IMR-90 (cell line): ENCODE results near the gene PROCA1. TPM values are rescaled to one million over a fixed set of nuclear protein-coding genes. Genes with fewer than 3 reads are reported as not detected.
A peak's percentile ranks its signal among the peaks of the same experiment; 100 is the strongest.

Experiments used
- ATAC-seq: fragments of 200-7000 bp; cut with Tn5 transposase; 2 replicates; pipeline ENCODE4 v1.9.1; 2020; ENCODE audit warnings: low read depth, mild to moderate bottlenecking, moderate library complexity
- BruUV-seq: library from RNA; stranded (reverse); fragments of 400-500 nt; replicated peaks from 2 replicates; lab custom pipeline; 2021; lab: Mats Ljungman, UMichigan
- CTCF ChIA-PET: fragments of 300-600 bp; formaldehyde crosslinking; extraction: SDS; loops from one replicate; lab custom pipeline; 2021; ENCODE audit warnings: antibody characterized with exemption; lab: Yijun Ruan, JAX
- POLR2A ChIA-PET: fragments of 300-600 bp; sonication (Branson Sonifier 250); formaldehyde crosslinking; loops from one replicate; lab custom pipeline; 2022; ENCODE audit warnings: antibody characterized with exemption; ENCODE audit not compliant: unreplicated experiment; lab: Charles Lee
- DNase-seq: peaks from one replicate; pipeline ENCODE4 v3.0.0; 2013
- H2AFZ ChIP-seq: replicated peaks from 2 replicates; pipeline ENCODE3; 2013; ENCODE audit warnings: low read length, mild to moderate bottlenecking; ENCODE audit not compliant: poor library complexity
- H2AK5ac ChIP-seq: 2 replicates; pipeline ENCODE4 v1.6.1; 2013; ENCODE audit warnings: low read depth, low read length, inconsistent platforms
- H2AK9ac ChIP-seq: replicated peaks from 2 replicates; pipeline ENCODE3; 2013; ENCODE audit warnings: mild to moderate bottlenecking, low read depth, low read length, moderate library complexity; ENCODE audit not compliant: poor library complexity
- H2BK120ac ChIP-seq: 2 replicates; pipeline ENCODE4 v1.6.1; 2013; ENCODE audit warnings: low read depth, low read length, inconsistent platforms
- H2BK15ac ChIP-seq: 3 replicates; pipeline ENCODE4 v1.6.1; 2013; ENCODE audit warnings: low read depth, low read length, inconsistent platforms
- H2BK20ac ChIP-seq: 2 replicates; pipeline ENCODE4 v1.6.1; 2013; ENCODE audit warnings: low read depth, mild to moderate bottlenecking, inconsistent platforms, low read length, moderate library complexity
- H2BK5ac ChIP-seq: 2 replicates; pipeline ENCODE4 v1.6.1; 2013; ENCODE audit warnings: mild to moderate bottlenecking, low read depth, low read length, inconsistent platforms; ENCODE audit not compliant: poor library complexity, severe bottlenecking
- H3K14ac ChIP-seq: replicated peaks from 2 replicates; pipeline ENCODE4 v1.6.1; 2013; ENCODE audit warnings: low read depth, low read length, inconsistent platforms
- H3K18ac ChIP-seq: 2 replicates; pipeline ENCODE4 v1.6.1; 2013; ENCODE audit warnings: low read depth, low read length, control low read depth
- H3K23ac ChIP-seq: 2 replicates; pipeline ENCODE4 v1.6.1; 2013; ENCODE audit warnings: low read depth, low read length, inconsistent platforms
- H3K27ac ChIP-seq: 2 replicates; pipeline ENCODE4 v1.5.1; 2013; ENCODE audit warnings: mild to moderate bottlenecking, control low read depth, low read length; ENCODE audit not compliant: insufficient read depth
- H3K27me3 ChIP-seq: 2 replicates; pipeline ENCODE4 v1.6.1; 2013; ENCODE audit warnings: low read length; ENCODE audit not compliant: control insufficient read depth, insufficient read depth
- H3K36me3 ChIP-seq: 2 replicates; pipeline ENCODE4 v1.6.1; 2013; ENCODE audit warnings: low read length, mixed read lengths; ENCODE audit not compliant: control insufficient read depth, insufficient read depth
- H3K4ac ChIP-seq: 2 replicates; pipeline ENCODE4 v1.6.1; 2013; ENCODE audit warnings: low read depth, low read length, inconsistent platforms
- H3K4me1 ChIP-seq: 2 replicates; pipeline ENCODE4 v1.6.1; 2013; ENCODE audit warnings: low read length, mixed read lengths; ENCODE audit not compliant: control insufficient read depth, insufficient read depth
- H3K4me2 ChIP-seq: 2 replicates; pipeline ENCODE4 v1.6.1; 2013; ENCODE audit warnings: low read depth, mild to moderate bottlenecking, control low read depth, low read length, moderate library complexity
- H3K4me3 ChIP-seq: 2 replicates; pipeline ENCODE4 v1.5.1; 2013; ENCODE audit warnings: low read depth, mild to moderate bottlenecking, control low read depth, low read length, moderate library complexity; ENCODE audit not compliant: insufficient read depth
- H3K56ac ChIP-seq: 2 replicates; pipeline ENCODE4 v1.6.1; 2013; ENCODE audit warnings: low read length, inconsistent platforms; ENCODE audit not compliant: insufficient read depth; ENCODE audit errors: extremely low read depth
- H3K79me1 ChIP-seq, 2 experiments: 2 replicates each; pipeline ENCODE4 v1.6.1; 2013; ENCODE audit warnings: low read length in 2 of 2, inconsistent platforms in 1 of 2, low read depth in 1 of 2
- H3K9ac ChIP-seq: 2 replicates; pipeline ENCODE4 v1.6.1; 2013; ENCODE audit warnings: low read depth, low read length, control low read depth
- H3K9me1 ChIP-seq: 2 replicates; pipeline ENCODE4 v1.6.1; 2013; ENCODE audit warnings: low read length, inconsistent platforms; ENCODE audit not compliant: insufficient read depth
- H3K9me3 ChIP-seq: 2 replicates; pipeline ENCODE4 v1.6.1; 2013; ENCODE audit warnings: low read length; ENCODE audit not compliant: control insufficient read depth, insufficient read depth
- H4K20me1 ChIP-seq: 2 replicates; pipeline ENCODE4 v1.6.1; 2013; ENCODE audit warnings: low read length, inconsistent platforms; ENCODE audit not compliant: insufficient read depth
- H4K5ac ChIP-seq: 2 replicates; pipeline ENCODE4 v1.6.1; 2013; ENCODE audit warnings: mild to moderate bottlenecking, low read depth, low read length, control low read depth
- H4K8ac ChIP-seq, 2 experiments: 2 replicates each; pipeline ENCODE4 v1.6.1; 2013; ENCODE audit warnings: low read depth in 2 of 2, low read length in 2 of 2, control low read depth in 1 of 2, inconsistent platforms in 1 of 2
- H4K91ac ChIP-seq: 2 replicates; pipeline ENCODE4 v1.6.1; 2013; ENCODE audit warnings: low read depth, low read length, inconsistent platforms; ENCODE audit not compliant: insufficient read depth
- BHLHE40 ChIP-seq: fragments of 150-350 bp; IDR thresholded peaks from 2 replicates; pipeline ENCODE4 v1.6.1; 2016; ENCODE audit warnings: mild to moderate bottlenecking, low read depth, low read length
- CHD1 ChIP-seq: IDR thresholded peaks from 2 replicates; pipeline ENCODE4 v1.6.1; 2012; ENCODE audit warnings: low read depth, low read length, improper control_type of control experiment
- FOS ChIP-seq: fragments of 150-350 bp; IDR thresholded peaks from 2 replicates; pipeline ENCODE4 v1.6.1; 2016; ENCODE audit warnings: low read depth, low read length
- MAFK ChIP-seq: IDR thresholded peaks from 2 replicates; pipeline ENCODE4 v1.6.1; 2012; ENCODE audit warnings: low read depth, low read length, improper control_type of control experiment
- MAZ ChIP-seq: IDR thresholded peaks from 2 replicates; pipeline ENCODE4 v1.6.1; 2012; ENCODE audit warnings: low read depth, mild to moderate bottlenecking, low read length, improper control_type of control experiment, moderate library complexity, borderline replicate concordance
- MXI1 ChIP-seq: IDR thresholded peaks from 2 replicates; pipeline ENCODE4 v1.6.1; 2012; ENCODE audit warnings: low read depth, mild to moderate bottlenecking, low read length, moderate library complexity, borderline replicate concordance
- NFE2L2 ChIP-seq: fragments of 150-350 bp; IDR thresholded peaks from 2 replicates; pipeline ENCODE4 v1.6.1; 2016; ENCODE audit warnings: low read depth, mild to moderate bottlenecking, low read length
- POLR2A ChIP-seq: IDR thresholded peaks from 2 replicates; pipeline ENCODE4 v1.6.1; 2012; ENCODE audit warnings: mild to moderate bottlenecking, low read depth, low read length
- RFX5 ChIP-seq: IDR thresholded peaks from 2 replicates; pipeline ENCODE4 v1.8.0; 2012; ENCODE audit warnings: low read depth, mild to moderate bottlenecking, low read length, moderate library complexity
- WGBS, 2 experiments: methylation state at CpG; one replicate each; pipeline versions ENCODE4 v1.1.5 to v1.1.7; 2013; ENCODE audit warnings: missing lambda C conversion rate in 2 of 2; ENCODE audit not compliant: insufficient read length in 1 of 2; ENCODE audit errors: extremely low coverage in 2 of 2; 5-methylcytosine and 5-hydroxymethylcytosine counted together
- dilution Hi-C: fragments of 300-500 bp; cut with HindIII; formaldehyde crosslinking; loops from one replicate; pipeline ENCODE4 v1.14.3; 2018; ENCODE audit warnings: low sequenced_read_pairs; ENCODE audit not compliant: unreplicated experiment
- in situ Hi-C: fragments of 300-500 bp; cut with MboI; formaldehyde crosslinking; loops from 3 replicates; pipeline ENCODE4 v1.14.3; 2019; ENCODE audit warnings: low sequenced_read_pairs, inconsistent platforms, mixed read lengths
- intact Hi-C: fragments of 100-400 bp; cut with micrococcal nuclease; formaldehyde crosslinking; loops from 2 replicates; pipeline ENCODE4 v1.10.0; 2022
- polyA plus RNA-seq, 3 experiments: library from polyadenylated mRNA; depleted of rRNA; stranded (reverse); fragments of >200 nt; gene quantifications; 2 replicates each; pipeline ENCODE4 v1.2.3, GENCODE V29; 2012; ENCODE audit warnings: low replicate concordance in 1 of 3
- total RNA-seq: library from RNA; depleted of rRNA; stranded (reverse); fragments of >200 nt; gene quantifications from 2 replicates; pipeline ENCODE4 v1.2.3, GENCODE V29; 2012
- TF ChIP-seq, protein P1 (sequence below): fragments of 150-350 bp; IDR thresholded peaks from 2 replicates; pipeline ENCODE4 v1.6.1; 2016; ENCODE audit warnings: low read depth, mild to moderate bottlenecking, low read length, moderate library complexity, borderline replicate concordance
- TF ChIP-seq, protein P2 (sequence below): conservative IDR thresholded peaks from 2 replicates; pipeline ENCODE4 v1.5.1; 2012; ENCODE audit warnings: mild to moderate bottlenecking, low read depth, low read length, improper control_type of control experiment
- TF ChIP-seq, protein P3 (sequence below): fragments of 150-350 bp; IDR thresholded peaks from 2 replicates; pipeline ENCODE4 v1.6.1; 2017; ENCODE audit warnings: mild to moderate bottlenecking, antibody characterized with exemption, low read length, low read depth

Gene PROCA1
- total and polyA plus RNA-seq, 2 of the 4 experiments (the other 2 are of a cell fraction) = 0.36 to 1.7 TPM

DNA sequence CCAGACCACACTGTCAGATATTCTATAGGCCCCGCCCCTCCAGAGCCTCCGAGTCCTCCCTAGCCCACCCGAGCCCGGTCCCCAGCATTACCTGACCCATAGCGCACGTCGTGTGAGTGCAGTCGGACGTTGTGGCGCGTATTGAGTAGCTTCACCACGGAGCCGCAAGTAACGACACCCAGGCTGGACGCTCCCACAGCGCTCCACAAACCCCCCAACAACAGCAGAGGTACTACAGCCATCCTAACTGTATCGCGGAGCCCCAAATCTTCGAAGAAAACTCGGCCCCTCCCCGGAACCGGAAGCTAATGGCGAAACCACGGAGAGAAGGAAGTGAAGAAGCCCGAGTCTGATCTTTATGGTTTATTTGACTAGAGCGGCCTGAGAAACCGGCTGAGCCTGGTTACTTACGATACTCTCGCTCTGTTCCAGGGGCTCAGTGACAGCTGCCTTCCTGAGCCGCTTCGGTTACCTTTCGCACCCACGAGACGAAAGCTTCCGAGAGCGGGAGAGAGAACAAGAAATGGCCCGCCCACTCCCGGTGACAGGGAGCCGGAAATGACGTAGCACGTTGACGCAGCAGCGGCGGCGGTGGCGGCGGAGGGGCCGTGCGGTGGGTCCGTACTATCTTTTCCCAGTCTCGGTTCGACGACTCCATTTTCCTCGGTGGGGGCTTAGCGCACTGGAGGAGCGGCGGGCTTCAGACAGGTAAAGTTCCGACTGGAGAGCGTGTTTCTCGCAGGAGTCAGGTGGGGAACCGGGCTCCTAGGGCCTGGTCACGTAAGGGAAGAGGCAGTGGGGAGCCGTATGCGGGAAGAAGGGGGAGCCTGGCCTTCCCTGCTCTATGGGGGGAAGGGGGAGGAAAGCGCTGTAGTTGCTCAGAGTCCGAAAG is 49.8 kb downstream of the PROCA1 start, which contains the start of the genes SDF2 and SUPT6H:
SDF2 (minus strand) TSS at position 272 of the 892 bp plus-strand sequence; CDS start at position 242, 30 bp downstream.
SUPT6H (plus strand) TSS at position 571 of the 892 bp plus-strand sequence. CDS start 11,197 bp downstream, outside the sequence.
- DNase-seq = peak; percentile 81
- intact Hi-C loops (loop anchor here (1.0 kb wide), 1 partner anchor 16 kb away; no protein-coding TSS in a partner anchor), in situ Hi-C loops (no loop called here), dilution Hi-C loops (no loop called here)
- Histone ChIP-seq H3K27ac (peak within 1 kb of the TSS; percentile 99), H3K36me3 (peaks cover 19% of the 10 kb centered on the region), H2BK5ac (peak within 1 kb of the TSS; percentile 97), H3K4ac (peak within 1 kb of the TSS; percentile 100), H3K9me3 (no peaks in the 10 kb centered on the region), H3K79me1 (peaks cover 11 to 64% of the 10 kb centered on the region in 2 experiments; a peak in 3 of 4 replicates), H4K20me1 (peaks cover 55% of the 10 kb centered on the region), H4K5ac (peak within 1 kb of the TSS; percentile 99), H3K18ac (peak within 1 kb of the TSS; percentile 97), H2BK15ac (peak within 1 kb of the TSS; percentile 99), H2AFZ (peak within 1 kb of the TSS; percentile 93), H3K4me1 (peaks cover 2% of the 10 kb centered on the region; the same call in 1 of the 2 replicates), H2BK120ac (peak within 1 kb of the TSS; percentile 99), H4K91ac (peak within 1 kb of the TSS; percentile 99), H3K14ac (peak within 1 kb of the TSS; percentile 100), H3K4me3 (peak within 1 kb of the TSS; percentile 73), H3K56ac (peak within 1 kb of the TSS; percentile 100), H2BK20ac (peak within 1 kb of the TSS; percentile 91), H3K4me2 (peak within 1 kb of the TSS; percentile 96), H3K27me3 (no peaks in the 10 kb centered on the region), H2AK5ac (peak within 1 kb of the TSS; percentile 89), H3K23ac (peak within 1 kb of the TSS; percentile 99), H4K8ac (peak within 1 kb of the TSS; percentile 94 to 100), H3K9ac (peak within 1 kb of the TSS; percentile 99), H3K9me1 (peaks cover 12% of the 10 kb centered on the region), H2AK9ac (peak within 1 kb of the TSS; percentile 90)
- ChIA-PET POLR2A (interaction anchor here (0.8 to 1.2 kb wide), 4 partner anchors 9 to 29 kb away, joined by 4 to 6 read pairs (median 4); no protein-coding TSS in a partner anchor), CTCF (interaction anchor here (1.3 to 1.5 kb wide), 2 partner anchors 10 to 15 kb away, joined by 3 to 6 read pairs; no protein-coding TSS in a partner anchor)
- peak; percentile 88 for ATAC-seq
- WGBS, 2 experiments = 1% methylated on average over 35 of the region's 66 CpGs; no CpG with 5 or more reads in 1 of the 2 experiments
- TSS peak; percentile 77 for BruUV-seq
- no peak for TF ChIP-seq NFE2L2
- no peak for TF ChIP-seq RFX5
- TF ChIP-seq, protein P1, sequence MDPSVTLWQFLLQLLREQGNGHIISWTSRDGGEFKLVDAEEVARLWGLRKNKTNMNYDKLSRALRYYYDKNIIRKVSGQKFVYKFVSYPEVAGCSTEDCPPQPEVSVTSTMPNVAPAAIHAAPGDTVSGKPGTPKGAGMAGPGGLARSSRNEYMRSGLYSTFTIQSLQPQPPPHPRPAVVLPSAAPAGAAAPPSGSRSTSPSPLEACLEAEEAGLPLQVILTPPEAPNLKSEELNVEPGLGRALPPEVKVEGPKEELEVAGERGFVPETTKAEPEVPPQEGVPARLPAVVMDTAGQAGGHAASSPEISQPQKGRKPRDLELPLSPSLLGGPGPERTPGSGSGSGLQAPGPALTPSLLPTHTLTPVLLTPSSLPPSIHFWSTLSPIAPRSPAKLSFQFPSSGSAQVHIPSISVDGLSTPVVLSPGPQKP = no peak
- TF ChIP-seq MAZ = peak; percentile 66; the same call in 1 of the 2 replicates
- peak; percentile 63; the same call in 1 of the 2 replicates for TF ChIP-seq MXI1
- TF ChIP-seq FOS = peak; percentile 23; the same call in 1 of the 2 replicates
- TF ChIP-seq POLR2A = peak; percentile 96
- TF ChIP-seq MAFK = no peak
- TF ChIP-seq CHD1 = no peak
- no peak for TF ChIP-seq BHLHE40
- TF ChIP-seq, protein P2, sequence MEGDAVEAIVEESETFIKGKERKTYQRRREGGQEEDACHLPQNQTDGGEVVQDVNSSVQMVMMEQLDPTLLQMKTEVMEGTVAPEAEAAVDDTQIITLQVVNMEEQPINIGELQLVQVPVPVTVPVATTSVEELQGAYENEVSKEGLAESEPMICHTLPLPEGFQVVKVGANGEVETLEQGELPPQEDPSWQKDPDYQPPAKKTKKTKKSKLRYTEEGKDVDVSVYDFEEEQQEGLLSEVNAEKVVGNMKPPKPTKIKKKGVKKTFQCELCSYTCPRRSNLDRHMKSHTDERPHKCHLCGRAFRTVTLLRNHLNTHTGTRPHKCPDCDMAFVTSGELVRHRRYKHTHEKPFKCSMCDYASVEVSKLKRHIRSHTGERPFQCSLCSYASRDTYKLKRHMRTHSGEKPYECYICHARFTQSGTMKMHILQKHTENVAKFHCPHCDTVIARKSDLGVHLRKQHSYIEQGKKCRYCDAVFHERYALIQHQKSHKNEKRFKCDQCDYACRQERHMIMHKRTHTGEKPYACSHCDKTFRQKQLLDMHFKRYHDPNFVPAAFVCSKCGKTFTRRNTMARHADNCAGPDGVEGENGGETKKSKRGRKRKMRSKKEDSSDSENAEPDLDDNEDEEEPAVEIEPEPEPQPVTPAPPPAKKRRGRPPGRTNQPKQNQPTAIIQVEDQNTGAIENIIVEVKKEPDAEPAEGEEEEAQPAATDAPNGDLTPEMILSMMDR = no peak
- TF ChIP-seq, protein P3, sequence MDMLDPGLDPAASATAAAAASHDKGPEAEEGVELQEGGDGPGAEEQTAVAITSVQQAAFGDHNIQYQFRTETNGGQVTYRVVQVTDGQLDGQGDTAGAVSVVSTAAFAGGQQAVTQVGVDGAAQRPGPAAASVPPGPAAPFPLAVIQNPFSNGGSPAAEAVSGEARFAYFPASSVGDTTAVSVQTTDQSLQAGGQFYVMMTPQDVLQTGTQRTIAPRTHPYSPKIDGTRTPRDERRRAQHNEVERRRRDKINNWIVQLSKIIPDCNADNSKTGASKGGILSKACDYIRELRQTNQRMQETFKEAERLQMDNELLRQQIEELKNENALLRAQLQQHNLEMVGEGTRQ = 0 out of 2 replicates have a peak, but pooled peaks have one; percentile 5
